Keratinocyte (primary cell): ENCODE measurements around the gene CDK8.

ENCODE experiments used
- EZH2 ChIP-seq: IDR thresholded peaks from one replicate; pipeline ENCODE4 v1.6.1; 2012; ENCODE audit warnings: inconsistent platforms, mild to moderate bottlenecking, low read length, moderate library complexity
- TF ChIP-seq, protein P1 (sequence below), 3 experiments: IDR thresholded peaks in 1 of 3; conservative IDR thresholded peaks in 1 of 3; optimal IDR thresholded peaks in 1 of 3; 2 replicates in 2 of 3; 3 replicates in 1 of 3; pipeline versions ENCODE3 to v1.5.1; 2011; ENCODE audit warnings: low read length in 3 of 3, mild to moderate bottlenecking in 3 of 3, moderate library complexity in 2 of 3, control low read depth in 1 of 3, inconsistent platforms in 1 of 3; ENCODE audit not compliant: insufficient read depth in 2 of 3; ENCODE audit errors: extremely low read depth in 1 of 3

GRCh38 chr13:26348966-26349365 is 95.0 kb downstream of the CDK8 start:
- TF ChIP-seq, protein P1, sequence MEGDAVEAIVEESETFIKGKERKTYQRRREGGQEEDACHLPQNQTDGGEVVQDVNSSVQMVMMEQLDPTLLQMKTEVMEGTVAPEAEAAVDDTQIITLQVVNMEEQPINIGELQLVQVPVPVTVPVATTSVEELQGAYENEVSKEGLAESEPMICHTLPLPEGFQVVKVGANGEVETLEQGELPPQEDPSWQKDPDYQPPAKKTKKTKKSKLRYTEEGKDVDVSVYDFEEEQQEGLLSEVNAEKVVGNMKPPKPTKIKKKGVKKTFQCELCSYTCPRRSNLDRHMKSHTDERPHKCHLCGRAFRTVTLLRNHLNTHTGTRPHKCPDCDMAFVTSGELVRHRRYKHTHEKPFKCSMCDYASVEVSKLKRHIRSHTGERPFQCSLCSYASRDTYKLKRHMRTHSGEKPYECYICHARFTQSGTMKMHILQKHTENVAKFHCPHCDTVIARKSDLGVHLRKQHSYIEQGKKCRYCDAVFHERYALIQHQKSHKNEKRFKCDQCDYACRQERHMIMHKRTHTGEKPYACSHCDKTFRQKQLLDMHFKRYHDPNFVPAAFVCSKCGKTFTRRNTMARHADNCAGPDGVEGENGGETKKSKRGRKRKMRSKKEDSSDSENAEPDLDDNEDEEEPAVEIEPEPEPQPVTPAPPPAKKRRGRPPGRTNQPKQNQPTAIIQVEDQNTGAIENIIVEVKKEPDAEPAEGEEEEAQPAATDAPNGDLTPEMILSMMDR (optimal IDR thresholded peaks at IDR 0.05 in 1 of 3, IDR thresholded peaks at IDR 0.05 in 1 of 3, conservative IDR thresholded peaks at IDR 0.05 in 1 of 3; ENCODE audit: extremely low read depth in 1 of 3, insufficient read depth in 2 of 3, low read length in 3 of 3): no peak
- TF ChIP-seq EZH2: no peak
